HepG2 (cell line): ENCODE measurements around the gene FAM193A. TPM values are rescaled to one million over a fixed set of nuclear protein-coding genes. Genes with fewer than 3 reads are reported as not detected.

ENCODE experiments used
- ETV6 ChIP-seq: sonication (generic); formaldehyde crosslinking; conservative IDR thresholded peaks from 2 replicates; pipeline ENCODE4 v1.4.0; 2020; ENCODE audit warnings: missing genetic modification reagents
- EZH2 ChIP-seq: conservative IDR thresholded peaks from 2 replicates; pipeline ENCODE4 v1.6.1; 2012; ENCODE audit warnings: mild to moderate bottlenecking, low read depth, low read length, moderate library complexity
- FOXO1 ChIP-seq: sonication (generic); formaldehyde crosslinking; IDR thresholded peaks from 2 replicates; pipeline ENCODE4 v1.4.0; 2020; ENCODE audit warnings: missing genetic modification reagents
- GABPA ChIP-seq, 2 experiments: IDR thresholded peaks; 2 replicates each; pipeline ENCODE4 v1.6.1; 2011 to 2016; ENCODE audit warnings: low read depth in 2 of 2, low read length in 1 of 2, missing biosample characterization in 1 of 2, missing genetic modification characterization in 1 of 2
- GABPB1 ChIP-seq: IDR thresholded peaks from 2 replicates; pipeline ENCODE4 v1.6.1; 2016; ENCODE audit warnings: mild to moderate bottlenecking, missing genetic modification reagents, moderate library complexity, missing compliant biosample characterization
- HIC2 ChIP-seq: sonication (generic); formaldehyde crosslinking; IDR thresholded peaks from 2 replicates; pipeline ENCODE4 v1.9.0; 2022; ENCODE audit warnings: low read depth, missing genetic modification reagents
- PHF8 ChIP-seq: sonication (generic); formaldehyde crosslinking; IDR thresholded peaks from 2 replicates; pipeline ENCODE4 v1.5.0; 2020; ENCODE audit warnings: missing genetic modification reagents
- POGZ ChIP-seq: sonication (generic); formaldehyde crosslinking; IDR thresholded peaks from 2 replicates; pipeline ENCODE4 v1.4.0; 2020; ENCODE audit warnings: mild to moderate bottlenecking, missing genetic modification reagents
- PRDM10 ChIP-seq: sonication (generic); formaldehyde crosslinking; IDR thresholded peaks from 2 replicates; pipeline ENCODE4 v1.4.0; 2020; ENCODE audit warnings: low read depth, missing genetic modification reagents
- SATB2 ChIP-seq: sonication (generic); formaldehyde crosslinking; IDR thresholded peaks from 2 replicates; pipeline ENCODE4 v1.5.0; 2020; ENCODE audit warnings: missing genetic modification reagents
- SMAD3 ChIP-seq: sonication (generic); formaldehyde crosslinking; IDR thresholded peaks from 2 replicates; pipeline ENCODE4 v1.4.0; 2020; ENCODE audit warnings: missing genetic modification reagents
- SOX5 ChIP-seq: IDR thresholded peaks from 2 replicates; pipeline ENCODE4 v1.6.1; 2016; ENCODE audit warnings: borderline replicate concordance
- STAT5B ChIP-seq: sonication (generic); formaldehyde crosslinking; IDR thresholded peaks from 2 replicates; pipeline ENCODE4 v1.4.0; 2020; ENCODE audit warnings: missing genetic modification reagents
- TFDP1 ChIP-seq: IDR thresholded peaks from 2 replicates; pipeline ENCODE4 v1.6.1; 2016; ENCODE audit warnings: missing compliant biosample characterization, missing genetic modification reagents, borderline replicate concordance
- TFDP2 ChIP-seq: sonication (generic); formaldehyde crosslinking; IDR thresholded peaks from 2 replicates; pipeline ENCODE4 v1.4.0; 2020; ENCODE audit warnings: missing genetic modification reagents
- WIZ ChIP-seq: sonication (generic); formaldehyde crosslinking; IDR thresholded peaks from 2 replicates; pipeline ENCODE4 v1.5.1; 2020; ENCODE audit warnings: mild to moderate bottlenecking, missing genetic modification reagents
- ZGPAT ChIP-seq: IDR thresholded peaks from 2 replicates; pipeline ENCODE4 v1.6.1; 2016; ENCODE audit warnings: mild to moderate bottlenecking
- ZNF496 ChIP-seq: sonication (generic); formaldehyde crosslinking; IDR thresholded peaks from 2 replicates; pipeline ENCODE4 v1.8.1; 2023; ENCODE audit warnings: mild to moderate bottlenecking, moderate library complexity, missing genetic modification reagents; ENCODE audit not compliant: insufficient replicate concordance
- ZNF550 ChIP-seq: sonication (generic); formaldehyde crosslinking; IDR thresholded peaks from 2 replicates; pipeline ENCODE4 v1.4.0; 2020; ENCODE audit warnings: mild to moderate bottlenecking, missing genetic modification reagents, borderline replicate concordance
- ZNF747 ChIP-seq: sonication (generic); formaldehyde crosslinking; IDR thresholded peaks from 2 replicates; pipeline ENCODE4 v1.8.1; 2023; ENCODE audit warnings: missing genetic modification reagents, mild to moderate bottlenecking, borderline replicate concordance
- polyA plus RNA-seq, 8 experiments: library from polyadenylated mRNA; depleted of rRNA in 3 of 8; stranded (reverse) in 7 of 8; unstranded in 1 of 8; fragments of >200 nt; fragmentation: Illumina TruSeq in 4 of 8; extraction: Trizol in 4 of 8; gene quantifications; 2 replicates each; pipeline versions ENCODE4 v1.2.1 to v1.2.3, GENCODE V29; 2011 to 2016; ENCODE audit warnings: low read depth in 4 of 8, missing spikeins in 1 of 8, mixed read lengths in 1 of 8; ENCODE audit not compliant: insufficient read depth in 1 of 8
- total RNA-seq, 5 experiments: library from RNA; depleted of rRNA; stranded (reverse); fragments of >200 nt; fragmentation: Illumina TruSeq; extraction: Trizol; gene quantifications; 2 replicates each; pipeline ENCODE4 v1.2.3, GENCODE V29; 2016; ENCODE audit warnings: low read depth in 1 of 5

FAM193A gene
- total and polyA plus RNA-seq, 2 of the 13 experiments (the other 11 are each of a cell fraction or from before 2014, with no cell fraction given): 5.7 to 8.7 TPM

GRCh38 chr4:2755821-2756690 lies 219.6 kb downstream of the FAM193A start, which contains the start of gene TNIP2 (continued):
- no peak for TF ChIP-seq PRDM10 (CRISPR knock-in tag)
- no peak for TF ChIP-seq ZNF496 (CRISPR knock-in tag)
- no peak for TF ChIP-seq EZH2
- no peak for TF ChIP-seq ZGPAT (CRISPR knock-in tag)
- TF ChIP-seq SOX5 (CRISPR knock-in tag): no peak
- TF ChIP-seq ZNF747 (CRISPR knock-in tag): no peak
- no peak for TF ChIP-seq ZNF550 (CRISPR knock-in tag)
- peak; percentile 27; the same call in 1 of the 2 replicates for TF ChIP-seq FOXO1 (CRISPR knock-in tag)
- TF ChIP-seq STAT5B: no peak
- TF ChIP-seq WIZ (CRISPR knock-in tag): no peak
- TF ChIP-seq POGZ (CRISPR knock-in tag): 0 out of 2 replicates have a peak, but pooled peaks have one; percentile 30
- peak; percentile 90; the same call in 1 of the 2 replicates for TF ChIP-seq TFDP1
- TF ChIP-seq GABPA (IDR thresholded peaks at IDR 0.05; ENCODE audit: low read depth, low read length): peak; percentile 56
- no peak for TF ChIP-seq GABPA (CRISPR knock-in tag; IDR thresholded peaks at IDR 0.05; ENCODE audit: low read depth)
- no peak for TF ChIP-seq HIC2
- no peak for TF ChIP-seq SMAD3 (CRISPR knock-in tag)
- no peak for TF ChIP-seq SATB2 (CRISPR knock-in tag)
- TF ChIP-seq TFDP2: peak; percentile 67
- peak; percentile 81 for TF ChIP-seq GABPB1 (CRISPR knock-in tag)
- TF ChIP-seq PHF8 (CRISPR knock-in tag): peak; percentile 62; the same call in 1 of the 2 replicates
- TF ChIP-seq ETV6 (CRISPR knock-in tag): peak; percentile 99
